ENCODE results near the gene MFNG. TPM values are rescaled to one million over a fixed set of nuclear protein-coding genes. Genes with fewer than 3 reads are reported as not detected.

Gene MFNG
- total RNA-seq, 1 experiment from 2014 or later: 4.5 TPM

DNA sequence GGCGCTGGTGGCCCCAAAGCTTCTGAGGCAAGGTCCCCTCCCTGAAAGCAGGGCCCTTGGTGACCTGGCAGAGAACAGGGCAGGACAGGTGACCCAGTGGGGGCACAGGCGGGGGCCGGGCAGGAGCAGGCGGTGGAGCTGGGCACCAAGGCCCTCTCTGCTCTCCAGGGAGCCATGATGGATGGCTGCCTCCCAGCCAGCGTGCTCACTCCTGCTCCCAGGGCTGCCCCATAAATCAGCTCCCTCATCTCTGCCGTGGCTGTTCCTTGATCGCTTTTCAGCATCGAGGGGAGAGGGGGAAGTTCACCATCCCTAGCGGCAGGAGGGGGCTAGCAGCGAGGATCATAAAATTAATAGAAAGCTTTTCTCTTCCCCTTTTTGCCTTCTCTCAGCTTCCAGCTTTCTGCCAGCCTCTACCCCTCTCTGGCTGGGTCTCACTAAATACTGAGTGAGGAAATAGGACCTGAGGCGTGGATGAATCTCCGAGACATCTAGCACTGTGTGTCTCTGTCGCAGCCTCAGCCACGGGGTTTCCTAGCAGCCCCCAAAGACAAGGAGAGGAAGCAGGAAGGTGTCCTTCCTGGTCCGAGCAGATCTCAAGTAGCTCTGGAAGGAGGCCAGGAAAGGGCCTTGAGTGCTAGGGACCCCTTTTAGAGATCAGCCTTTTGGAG lies 36.7 kb downstream of the MFNG start (continued):
- TF ChIP-seq, protein P1, sequence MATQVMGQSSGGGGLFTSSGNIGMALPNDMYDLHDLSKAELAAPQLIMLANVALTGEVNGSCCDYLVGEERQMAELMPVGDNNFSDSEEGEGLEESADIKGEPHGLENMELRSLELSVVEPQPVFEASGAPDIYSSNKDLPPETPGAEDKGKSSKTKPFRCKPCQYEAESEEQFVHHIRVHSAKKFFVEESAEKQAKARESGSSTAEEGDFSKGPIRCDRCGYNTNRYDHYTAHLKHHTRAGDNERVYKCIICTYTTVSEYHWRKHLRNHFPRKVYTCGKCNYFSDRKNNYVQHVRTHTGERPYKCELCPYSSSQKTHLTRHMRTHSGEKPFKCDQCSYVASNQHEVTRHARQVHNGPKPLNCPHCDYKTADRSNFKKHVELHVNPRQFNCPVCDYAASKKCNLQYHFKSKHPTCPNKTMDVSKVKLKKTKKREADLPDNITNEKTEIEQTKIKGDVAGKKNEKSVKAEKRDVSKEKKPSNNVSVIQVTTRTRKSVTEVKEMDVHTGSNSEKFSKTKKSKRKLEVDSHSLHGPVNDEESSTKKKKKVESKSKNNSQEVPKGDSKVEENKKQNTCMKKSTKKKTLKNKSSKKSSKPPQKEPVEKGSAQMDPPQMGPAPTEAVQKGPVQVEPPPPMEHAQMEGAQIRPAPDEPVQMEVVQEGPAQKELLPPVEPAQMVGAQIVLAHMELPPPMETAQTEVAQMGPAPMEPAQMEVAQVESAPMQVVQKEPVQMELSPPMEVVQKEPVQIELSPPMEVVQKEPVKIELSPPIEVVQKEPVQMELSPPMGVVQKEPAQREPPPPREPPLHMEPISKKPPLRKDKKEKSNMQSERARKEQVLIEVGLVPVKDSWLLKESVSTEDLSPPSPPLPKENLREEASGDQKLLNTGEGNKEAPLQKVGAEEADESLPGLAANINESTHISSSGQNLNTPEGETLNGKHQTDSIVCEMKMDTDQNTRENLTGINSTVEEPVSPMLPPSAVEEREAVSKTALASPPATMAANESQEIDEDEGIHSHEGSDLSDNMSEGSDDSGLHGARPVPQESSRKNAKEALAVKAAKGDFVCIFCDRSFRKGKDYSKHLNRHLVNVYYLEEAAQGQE (IDR thresholded peaks at IDR 0.05; ENCODE audit: low read depth): no peak
- TF ChIP-seq EGR1 (IDR thresholded peaks at IDR 0.05; ENCODE audit: low read depth): no peak

DNA sequence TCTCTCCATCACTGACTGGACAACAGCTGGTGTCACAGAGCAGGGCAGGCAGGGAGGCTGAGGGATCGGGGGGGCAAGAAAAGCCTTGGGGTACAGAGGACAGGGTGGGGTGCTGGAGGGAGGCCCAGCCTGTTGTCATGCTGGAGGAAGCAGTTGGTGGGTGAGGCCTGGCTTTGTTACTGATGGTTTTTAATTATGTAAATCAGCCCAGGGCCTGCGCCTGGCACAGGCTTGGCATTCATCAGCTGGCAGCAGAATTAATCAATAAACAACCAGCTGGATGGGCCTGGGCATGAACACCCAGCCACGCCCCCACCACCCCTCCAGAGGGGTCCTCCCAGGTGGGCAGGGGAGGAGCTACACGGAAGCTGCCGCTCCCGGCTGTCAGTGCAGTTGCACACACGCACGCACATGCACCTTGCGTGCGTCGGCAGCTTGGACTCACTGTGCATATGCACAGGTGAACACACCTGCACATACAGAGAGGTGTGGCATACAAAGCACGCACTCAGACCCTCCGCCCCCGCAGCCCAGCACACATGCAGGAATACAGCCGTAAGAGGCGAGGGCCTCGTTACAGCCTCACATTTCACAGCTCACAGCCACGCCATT lies 37.6 kb downstream of the MFNG start:
- BruUV-seq (replicated peaks): no TSS peak
- ChIA-PET POLR2A (interaction anchor here (1.5 kb wide), 1 partner anchor 131 kb away, joined by 4 read pairs; no protein-coding TSS in a partner anchor), CTCF (no interaction called here), RAD21 (ENCODE audit: low non-redundant PET in 1 of 2, low total read pairs in 2 of 2, uncharacterized antibody in 2 of 2, unreplicated experiment in 2 of 2) (no interaction called here)
- no peak for ATAC-seq
- no peak overlapping the region for H3K4me3 ChIP-seq (replicated peaks in 1 of 2; ENCODE audit: low read depth in 1 of 2, low read length in 2 of 2)
- H3K4me2 ChIP-seq (ENCODE audit: low read length): no peak overlapping the region
- TF ChIP-seq ZFX (IDR thresholded peaks at IDR 0.05): no peak
- TF ChIP-seq, protein P2, sequence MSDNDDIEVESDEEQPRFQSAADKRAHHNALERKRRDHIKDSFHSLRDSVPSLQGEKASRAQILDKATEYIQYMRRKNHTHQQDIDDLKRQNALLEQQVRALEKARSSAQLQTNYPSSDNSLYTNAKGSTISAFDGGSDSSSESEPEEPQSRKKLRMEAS (IDR thresholded peaks at IDR 0.05): no peak
- TF ChIP-seq TCF7L2 (IDR thresholded peaks at IDR 0.05; ENCODE audit: borderline replicate concordance, extremely low read depth, insufficient read depth, insufficient read length): no peak
- TF ChIP-seq EGR1 (IDR thresholded peaks at IDR 0.05; ENCODE audit: low read depth): no peak
- TF ChIP-seq JUND (IDR thresholded peaks at IDR 0.05): no peak
- TF ChIP-seq POLR2A (IDR thresholded peaks at IDR 0.05; ENCODE audit: borderline replicate concordance, extremely low read depth, insufficient read depth, insufficient read length): no peak
- TF ChIP-seq SRF (IDR thresholded peaks at IDR 0.05; ENCODE audit: low read depth): no peak
- TF ChIP-seq, protein P3, sequence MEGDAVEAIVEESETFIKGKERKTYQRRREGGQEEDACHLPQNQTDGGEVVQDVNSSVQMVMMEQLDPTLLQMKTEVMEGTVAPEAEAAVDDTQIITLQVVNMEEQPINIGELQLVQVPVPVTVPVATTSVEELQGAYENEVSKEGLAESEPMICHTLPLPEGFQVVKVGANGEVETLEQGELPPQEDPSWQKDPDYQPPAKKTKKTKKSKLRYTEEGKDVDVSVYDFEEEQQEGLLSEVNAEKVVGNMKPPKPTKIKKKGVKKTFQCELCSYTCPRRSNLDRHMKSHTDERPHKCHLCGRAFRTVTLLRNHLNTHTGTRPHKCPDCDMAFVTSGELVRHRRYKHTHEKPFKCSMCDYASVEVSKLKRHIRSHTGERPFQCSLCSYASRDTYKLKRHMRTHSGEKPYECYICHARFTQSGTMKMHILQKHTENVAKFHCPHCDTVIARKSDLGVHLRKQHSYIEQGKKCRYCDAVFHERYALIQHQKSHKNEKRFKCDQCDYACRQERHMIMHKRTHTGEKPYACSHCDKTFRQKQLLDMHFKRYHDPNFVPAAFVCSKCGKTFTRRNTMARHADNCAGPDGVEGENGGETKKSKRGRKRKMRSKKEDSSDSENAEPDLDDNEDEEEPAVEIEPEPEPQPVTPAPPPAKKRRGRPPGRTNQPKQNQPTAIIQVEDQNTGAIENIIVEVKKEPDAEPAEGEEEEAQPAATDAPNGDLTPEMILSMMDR (IDR thresholded peaks at IDR 0.05 in 2 of 3, conservative IDR thresholded peaks at IDR 0.05 in 1 of 3; ENCODE audit: borderline replicate concordance in 1 of 3, insufficient read depth in 1 of 3, low read depth in 2 of 3, low read length in 2 of 3): no peak
- TF ChIP-seq POLR2AphosphoS5 (IDR thresholded peaks at IDR 0.05; ENCODE audit: low read depth, low read length): no peak
- H3K36me3 ChIP-seq (ENCODE audit: control insufficient read depth in 1 of 2, insufficient read depth in 2 of 2, low read length in 2 of 2): no peaks in the 10 kb centered on the region
- H3K79me2 ChIP-seq (ENCODE audit: insufficient read depth, low read length): no peaks in the 10 kb centered on the region
- no peak overlapping the region; the same call in 1 of the 2 replicates for H3K27ac ChIP-seq (ENCODE audit: low read depth, low read length)
- peaks cover 32 to 85% of the 10 kb centered on the region in 2 experiments for H3K4me1 ChIP-seq (ENCODE audit: control insufficient read depth in 1 of 2, insufficient read depth in 2 of 2, low read length in 2 of 2)
- no peak for DNase-seq (ENCODE audit: low read depth, low spot score)
- no peaks in the 10 kb centered on the region for H3K9me3 ChIP-seq (ENCODE audit: control insufficient read depth in 1 of 2, insufficient read depth in 1 of 2, low read depth in 1 of 2, low read length in 2 of 2)
- H3K9me2 ChIP-seq (ENCODE audit: insufficient read depth): no peaks in the 10 kb centered on the region
- no peaks in the 10 kb centered on the region for H4K20me1 ChIP-seq (ENCODE audit: insufficient read depth)
- no peak overlapping the region for H2AFZ ChIP-seq (ENCODE audit: low read depth, low read length, poor library complexity, severe bottlenecking)
- intact Hi-C loops (cut with micrococcal nuclease): no loop called here
- H3K9ac ChIP-seq (ENCODE audit: low read length): no peak overlapping the region
- H3K27me3 ChIP-seq (ENCODE audit: insufficient read depth, low read length): no peaks in the 10 kb centered on the region

All from HCT116 (cell line).